NCI-H526 (cell line): ENCODE results near the gene TTC39A.
A peak's percentile ranks its signal among the peaks of the same experiment; 100 is the strongest.
"Not testable (repeated sequence)": the region's sequence is repeated elsewhere in the genome, so short reads cannot be mapped to it uniquely, and the experiment has no call there.

Source experiments
- DNase-seq, 2 experiments: peaks; one replicate each; lab custom pipeline; 2025; lab: John Stamatoyannopoulos, UW

TTC39A gene

DNA sequence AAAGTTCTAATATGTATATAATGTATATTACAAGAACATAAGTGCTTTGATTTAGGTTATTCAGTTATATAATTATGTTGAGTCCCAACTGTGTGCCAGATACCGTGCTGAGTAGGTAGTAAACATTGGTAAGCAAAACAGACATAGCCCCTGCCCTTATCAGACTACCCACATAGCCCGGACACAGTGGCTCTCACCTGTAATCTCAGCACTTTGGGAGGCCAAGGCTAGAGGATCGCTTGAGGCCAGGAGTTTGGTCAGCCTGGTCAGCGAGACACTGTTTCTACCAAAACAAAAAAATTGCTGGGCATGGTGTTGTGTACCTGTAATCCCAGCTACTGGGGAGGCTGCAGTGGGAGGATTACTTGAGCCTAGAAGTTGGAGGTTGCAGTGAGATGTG is 63.6 kb downstream of the TTC39A start:
- no peak for DNase-seq

DNA sequence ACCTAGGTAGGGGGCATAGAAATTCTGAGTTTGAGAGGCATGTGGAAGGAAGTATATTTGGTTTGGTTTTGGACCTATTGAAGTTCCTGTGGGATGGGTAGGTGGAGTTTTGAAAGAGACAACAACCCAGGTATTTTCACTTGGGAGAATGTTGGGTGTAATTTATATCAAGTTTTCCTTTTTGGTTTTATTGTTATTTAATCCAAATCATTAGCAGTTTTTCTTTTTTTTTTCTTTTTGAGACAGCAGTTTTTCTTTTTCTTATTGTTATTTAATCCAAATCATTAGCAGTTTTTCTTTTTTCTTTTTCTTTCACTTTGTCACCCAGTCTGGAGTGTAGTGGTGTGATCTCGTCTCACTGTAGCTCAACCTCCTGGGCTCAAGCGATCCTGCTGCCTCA is 64.2 kb downstream of the TTC39A start:
- no peak for DNase-seq

DNA sequence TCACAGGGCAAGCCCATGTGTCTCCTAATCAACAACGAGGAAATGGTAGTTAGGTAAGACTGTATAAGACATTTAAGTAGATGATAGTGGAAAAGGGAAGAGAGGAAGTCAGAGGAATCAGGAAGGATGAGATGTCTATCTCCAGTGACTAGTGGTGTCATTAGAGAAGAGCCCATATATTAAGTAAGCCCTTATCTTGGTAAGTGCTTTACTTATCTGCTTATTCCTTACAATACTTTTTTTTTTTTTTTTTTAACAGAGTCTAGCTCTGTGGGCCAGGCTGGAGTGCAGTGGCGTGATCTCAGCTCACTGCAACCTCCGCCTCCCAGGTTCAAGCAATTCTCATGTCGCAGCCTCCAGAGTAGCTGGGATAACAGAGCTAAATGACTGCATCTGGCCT is 64.7 kb downstream of the TTC39A start:
- DNase-seq: no peak

DNA sequence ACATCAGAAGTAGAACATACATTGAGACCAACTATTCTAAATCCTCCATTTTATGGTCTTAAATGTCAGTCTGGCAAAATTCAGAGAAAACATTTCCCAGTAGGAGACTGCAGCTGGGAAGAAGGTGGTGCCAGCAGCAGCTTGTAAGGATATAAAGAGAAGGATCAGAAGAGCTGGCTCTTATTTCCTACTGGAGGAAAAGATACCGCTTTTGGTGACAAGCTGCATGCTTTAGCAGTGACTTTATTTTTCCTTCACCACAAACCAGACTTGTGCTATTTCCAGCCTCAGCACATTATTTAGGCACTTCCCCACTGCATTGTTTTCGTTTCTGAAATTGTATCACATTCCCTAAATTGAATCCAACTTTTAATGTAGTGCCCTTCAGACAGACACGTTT is 65.9 kb downstream of the TTC39A start:
- DNase-seq: no peak

DNA sequence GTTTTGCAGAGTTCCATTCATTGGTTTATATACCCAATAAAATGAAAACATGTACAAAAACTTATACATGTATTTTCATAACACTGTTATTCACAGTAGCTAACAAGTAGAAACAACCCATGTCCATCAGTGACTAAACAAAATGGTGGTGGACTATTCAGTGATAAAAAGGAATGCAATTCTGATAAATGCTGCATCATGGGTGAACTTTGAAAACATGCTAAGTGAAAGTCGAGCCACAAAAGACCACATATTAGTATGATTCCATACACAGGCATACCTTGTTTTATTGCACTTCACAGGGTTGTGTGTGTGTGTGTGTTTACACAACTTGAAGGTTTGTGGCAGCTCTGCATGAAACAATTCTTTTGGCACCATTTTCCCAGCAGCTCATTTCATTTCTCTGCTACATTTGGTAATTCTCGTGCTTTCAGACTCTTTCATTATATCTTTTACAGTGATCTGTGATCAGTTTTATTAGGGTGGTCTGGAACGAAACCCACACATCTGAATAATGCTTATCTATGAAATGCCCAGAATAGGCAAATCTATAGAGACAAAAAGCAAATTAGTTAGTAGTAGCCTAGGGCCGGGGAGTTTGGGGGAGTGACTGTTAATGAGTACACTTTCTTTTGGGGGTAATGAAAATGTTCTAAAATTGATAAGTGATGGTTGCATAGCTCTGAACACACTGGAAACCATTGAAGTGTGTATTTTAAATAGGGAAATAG is 67.0 kb downstream of the TTC39A start:
- peak; percentile 4 to 10 for DNase-seq

DNA sequence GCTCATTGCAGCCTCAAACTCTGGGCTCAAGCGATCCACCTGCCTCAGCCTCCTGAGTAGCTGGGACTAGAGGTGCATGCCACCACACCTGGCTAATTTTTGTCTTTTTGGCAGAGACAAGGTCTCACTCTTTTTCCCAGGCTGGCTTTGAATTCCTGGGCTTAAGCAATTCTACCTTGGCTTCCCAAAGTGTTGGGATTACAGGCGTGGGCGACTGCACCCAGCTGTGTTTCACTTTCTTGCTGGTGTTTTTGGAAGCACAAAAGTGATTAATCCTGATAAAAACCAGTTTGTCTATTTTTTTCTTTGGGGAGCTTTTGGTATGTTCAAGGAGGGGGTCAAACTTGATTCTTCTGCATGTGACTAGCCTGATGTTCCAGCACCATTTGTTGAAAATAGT is 75.0 kb downstream of the TTC39A start:
- no peak for DNase-seq

DNA sequence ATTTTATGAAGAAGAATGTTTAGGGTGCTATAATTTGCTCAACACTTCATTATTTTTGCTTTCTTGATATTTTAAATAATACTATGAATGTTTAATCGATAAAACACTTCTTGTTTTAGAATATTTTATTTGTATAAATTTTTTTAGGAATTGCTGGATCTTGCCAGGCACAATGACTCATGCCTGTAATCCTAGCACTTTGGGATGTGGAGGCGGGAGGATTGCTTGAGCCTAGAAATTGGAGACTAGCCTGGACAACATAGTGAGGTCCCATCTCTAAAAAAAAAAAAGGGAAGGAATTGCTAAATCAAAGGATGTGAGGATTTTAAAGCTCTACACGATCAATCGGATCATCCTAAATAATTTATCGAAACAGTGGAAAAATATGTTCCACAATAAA is 76.7 kb downstream of the TTC39A start:
- no peak for DNase-seq

DNA sequence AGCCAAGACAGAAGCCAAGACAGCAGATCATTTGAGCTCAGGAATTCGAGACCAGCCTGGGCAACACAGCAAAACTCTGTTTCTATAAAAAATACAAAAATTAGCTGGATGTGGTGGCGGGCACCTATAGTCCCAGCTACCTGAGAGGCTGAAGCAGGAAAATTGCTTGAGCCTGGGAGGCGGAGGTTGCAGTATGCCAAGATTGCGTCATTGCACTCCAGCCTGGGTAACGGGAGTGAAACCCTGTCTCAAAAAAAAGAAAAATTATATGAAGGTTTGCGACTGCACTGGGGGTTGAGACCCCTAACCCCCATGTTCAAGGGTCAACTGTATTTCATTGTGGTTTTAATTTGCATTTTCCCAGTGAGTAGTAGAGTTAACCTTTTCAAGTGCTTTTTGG is 78.0 kb downstream of the TTC39A start:
- DNase-seq: no peak

DNA sequence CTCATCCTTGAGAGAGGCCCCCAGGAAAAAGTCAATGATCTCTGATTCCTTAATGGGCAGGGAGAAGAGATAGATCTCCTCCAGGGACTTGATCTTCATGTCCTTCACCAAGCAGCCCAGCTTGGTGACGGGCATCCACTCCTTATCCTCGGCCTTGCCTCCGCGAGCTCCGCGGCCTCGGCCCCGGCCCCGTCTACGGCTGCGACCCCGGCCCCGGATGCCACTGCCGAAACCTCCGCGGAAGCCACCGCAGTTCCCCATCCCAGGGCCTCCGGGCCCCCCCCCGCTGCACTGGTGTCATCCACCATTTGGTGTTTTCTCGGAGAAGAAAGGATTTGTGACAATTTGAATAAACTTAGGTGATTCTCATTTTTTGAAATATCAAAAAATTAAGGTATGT is 79.2 kb downstream of the TTC39A start:
- DNase-seq: not testable (repeated sequence)

DNA sequence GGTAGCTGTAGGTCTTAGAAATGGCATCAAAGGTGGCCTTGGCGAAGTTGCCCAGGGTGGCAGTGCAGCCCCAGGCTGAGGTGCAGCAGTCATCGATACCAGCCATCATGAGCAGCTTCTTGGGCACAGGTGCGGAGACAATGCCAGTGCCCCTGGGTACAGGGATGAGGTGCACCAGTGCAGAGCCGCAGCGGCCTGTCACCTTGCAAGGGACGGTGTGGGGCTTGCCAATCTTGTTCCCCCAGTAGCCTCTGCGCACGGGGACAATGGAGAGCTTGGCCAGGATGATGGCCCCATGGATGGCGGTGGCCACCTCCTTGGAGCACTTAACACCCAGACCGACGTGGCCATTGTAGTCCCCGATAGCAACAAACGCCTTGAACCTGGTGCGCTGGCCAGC is 79.6 kb downstream of the TTC39A start:
- not testable (repeated sequence) for DNase-seq

DNA sequence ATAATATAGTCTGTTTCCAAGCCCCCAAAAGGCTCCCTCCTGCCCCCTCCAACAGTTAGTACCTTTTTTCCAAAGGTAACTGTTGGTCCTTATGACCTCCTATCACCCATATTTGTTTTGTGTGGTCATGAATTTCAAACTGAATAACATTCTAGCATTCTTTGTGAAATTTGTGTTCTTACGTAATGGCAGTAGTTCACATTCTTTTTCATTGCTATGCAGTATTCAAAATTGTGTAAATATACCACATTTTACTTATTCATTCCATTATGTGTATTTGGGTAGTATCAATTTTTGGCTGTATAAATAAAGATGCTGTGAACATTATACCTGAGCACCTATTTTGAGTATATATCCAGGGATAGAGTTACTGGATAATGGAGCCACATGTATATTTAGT is 80.9 kb downstream of the TTC39A start:
- no peak for DNase-seq

DNA sequence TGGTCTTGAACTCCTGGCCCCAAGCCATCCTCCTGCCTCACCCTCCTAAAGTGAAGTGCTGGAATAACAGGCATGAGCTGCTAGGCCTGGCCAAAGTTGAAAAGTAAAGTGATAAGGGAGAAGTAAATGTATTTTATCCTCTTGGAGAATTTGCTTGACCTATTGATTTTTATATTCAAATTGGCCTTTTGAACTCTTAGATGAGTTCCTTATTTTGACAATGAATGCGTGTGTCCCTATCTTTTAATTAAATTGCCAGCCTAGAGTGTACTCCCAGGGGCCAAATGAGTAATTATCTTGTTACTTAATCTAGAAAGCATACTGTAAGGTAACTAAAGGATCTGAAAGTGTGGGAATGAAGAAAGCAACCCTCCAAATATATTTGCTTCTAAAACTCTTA is 82.9 kb downstream of the TTC39A start:
- no peak for DNase-seq

DNA sequence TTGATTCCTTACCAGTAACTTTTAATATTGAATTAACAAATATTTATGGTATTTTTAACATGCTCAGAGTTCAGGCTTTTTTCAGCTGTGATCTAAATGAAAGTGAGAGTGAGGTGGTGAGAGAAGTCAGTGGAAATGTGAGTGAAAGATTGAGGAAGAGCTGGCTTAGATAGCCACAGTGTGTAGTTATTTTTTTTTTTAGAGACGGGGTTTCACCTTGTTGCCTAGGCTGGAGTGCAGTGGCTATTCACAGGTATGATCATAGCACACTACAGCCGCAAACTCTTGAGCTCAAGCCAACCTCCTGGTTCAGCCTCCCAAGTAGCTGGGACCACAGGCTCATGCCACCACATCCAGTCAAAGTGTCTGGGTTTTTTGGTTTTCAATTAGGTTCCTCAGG is 83.3 kb downstream of the TTC39A start:
- DNase-seq: no peak

DNA sequence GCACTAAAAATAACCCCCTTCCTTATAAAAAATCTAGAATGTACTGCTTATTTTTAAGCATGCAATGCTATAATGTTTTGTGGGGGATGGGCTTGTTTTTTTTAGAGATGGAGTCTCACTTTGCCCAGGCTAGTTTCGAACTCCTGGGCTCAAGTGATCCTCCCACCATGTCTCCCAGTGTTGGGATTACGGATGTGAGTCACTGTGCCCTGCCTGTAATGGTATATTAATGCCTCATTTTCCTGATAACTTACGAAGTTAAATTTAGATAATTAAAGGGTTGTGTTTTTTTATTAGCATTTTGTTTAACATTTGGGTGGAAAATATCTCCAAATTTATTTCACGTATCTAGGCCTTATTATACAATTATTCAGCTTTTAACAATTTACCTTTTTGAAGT is 87.8 kb downstream of the TTC39A start:
- DNase-seq: no peak

DNA sequence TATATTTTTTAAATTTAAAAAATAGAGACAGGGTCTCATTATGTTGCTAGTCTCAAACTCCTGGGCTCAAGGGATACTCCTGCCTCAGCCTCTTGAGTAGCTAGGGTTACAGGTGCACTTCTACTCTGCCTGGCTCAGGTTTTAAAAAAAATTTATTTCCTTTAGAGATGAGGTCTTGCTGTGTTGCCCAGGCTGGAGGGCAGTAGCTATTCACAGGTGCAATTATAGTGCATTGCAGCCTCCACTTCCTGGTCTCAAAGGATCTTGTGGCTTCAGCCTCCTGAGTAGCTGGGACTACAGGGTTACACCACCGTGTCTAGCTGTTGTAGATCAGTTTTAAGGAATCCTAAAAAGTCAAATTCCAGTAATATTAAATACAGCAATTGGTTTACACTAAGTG is 89.2 kb downstream of the TTC39A start:
- no peak for DNase-seq

DNA sequence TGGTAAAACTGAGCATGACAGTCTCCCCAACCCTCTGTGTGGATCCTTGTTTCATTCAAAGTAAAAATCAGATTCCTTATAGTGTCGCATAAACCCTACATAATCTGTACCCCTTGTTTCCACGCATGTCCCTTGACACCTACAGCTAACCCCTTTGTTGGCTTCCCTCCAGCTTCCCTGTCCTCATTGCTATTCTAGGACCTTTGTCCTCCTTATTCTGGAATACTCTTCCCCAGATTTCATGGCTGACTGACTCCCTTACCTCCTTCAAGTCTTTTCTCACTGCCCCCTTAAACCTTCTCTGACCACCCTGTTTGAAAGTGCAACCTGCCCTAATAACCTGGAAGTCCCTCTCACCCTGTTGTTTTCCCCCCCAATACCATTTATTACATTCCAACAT is 90.3 kb downstream of the TTC39A start:
- DNase-seq: no peak

DNA sequence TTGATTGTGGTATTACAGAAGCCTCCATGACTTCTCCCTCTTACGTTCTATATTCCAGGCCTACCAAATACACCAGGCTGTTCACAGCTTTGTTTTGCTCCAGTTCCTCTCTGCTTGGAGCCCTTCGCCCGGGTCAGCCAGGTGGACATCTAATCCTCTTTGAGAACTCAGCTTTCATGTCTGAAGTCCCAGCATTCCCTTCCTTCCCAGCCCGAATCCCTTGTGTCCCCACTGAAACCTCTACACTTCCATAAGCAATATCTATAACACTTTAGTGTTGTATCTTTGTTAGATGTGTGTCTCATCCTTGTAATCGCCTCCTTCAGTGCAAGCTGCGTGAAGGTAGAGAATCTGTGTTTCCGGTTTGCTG is 92.3 kb downstream of the TTC39A start:
- peak in 1 of 2 experiments; percentile 27 for DNase-seq

DNA sequence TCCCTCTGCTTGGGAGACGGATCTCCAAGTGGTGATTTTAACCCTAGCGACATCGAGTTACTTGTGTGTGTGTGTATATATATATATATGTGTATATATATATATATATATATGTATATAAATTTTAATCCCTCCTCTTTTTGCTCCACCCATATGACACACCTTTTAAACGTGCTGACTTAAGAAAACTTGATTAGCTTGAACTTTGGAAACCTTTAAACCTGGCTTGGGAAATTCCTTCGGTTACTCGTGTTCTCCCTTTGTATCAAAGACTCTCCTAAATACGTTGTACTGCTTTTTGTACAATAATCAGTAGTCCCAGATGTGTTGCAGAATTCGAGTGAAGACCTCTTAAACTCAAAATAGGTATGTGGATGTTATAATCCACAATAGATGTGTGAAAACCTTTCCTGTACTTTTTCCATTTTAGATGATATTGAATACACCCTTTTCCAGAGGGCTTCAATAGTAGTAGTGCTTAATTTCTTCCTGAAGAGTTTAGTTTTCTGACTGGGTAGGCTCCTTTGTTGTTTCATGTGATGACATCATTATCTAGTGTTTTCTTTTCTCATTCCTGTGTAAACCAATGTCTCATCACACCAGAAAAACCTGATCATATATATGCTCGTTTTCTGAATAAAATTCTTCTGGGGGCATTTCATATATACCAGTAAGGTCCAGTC is 92.9 kb downstream of the TTC39A start:
- peak in 1 of 2 experiments; percentile 39 for DNase-seq
